Heart left ventricle (tissue), 16 donors: ENCODE data around the gene ZDHHC14. TPM values are rescaled to one million over a fixed set of nuclear protein-coding genes. Genes with fewer than 3 reads are reported as not detected.
A peak's percentile ranks its signal among the peaks of the same experiment; 100 is the strongest.
"Not testable (repeated sequence)": the region's sequence is repeated elsewhere in the genome, so short reads cannot be mapped to it uniquely, and the experiment has no call there.

Experiments used
- ATAC-seq, 4 donors: fragments of 200-7000 bp; cut with Tn5 transposase; one replicate each; pipeline ENCODE4 v1.9.1; 2020 to 2022; ENCODE audit warnings: moderate library complexity in 4 of 4, mild to moderate bottlenecking in 3 of 4, moderate number of reproducible peaks in 1 of 4
- DNase-seq, 5 donors: peaks; one replicate each; pipeline ENCODE4 v3.0.0-alpha.2; 2020
- H3K27ac ChIP-seq, 12 donors: fragments of 200-600 bp; sonication (generic) in 4 of 12; one replicate each; pipeline versions ENCODE4 v1.5.0 to v1.8.0; 2016 to 2022; ENCODE audit warnings: mild to moderate bottlenecking in 2 of 12
- H3K27me3 ChIP-seq, 9 donors: fragments of 200-600 bp; sonication (generic) in 2 of 9; one replicate each; pipeline versions ENCODE4 v1.5.1 to v1.8.0; 2016 to 2022; ENCODE audit warnings: mild to moderate bottlenecking in 3 of 9
- H3K36me3 ChIP-seq, 9 donors: fragments of 200-600 bp; sonication (generic) in 2 of 9; one replicate each; pipeline versions ENCODE4 v1.5.0 to v1.8.0; 2018 to 2022; ENCODE audit warnings: mild to moderate bottlenecking in 2 of 9
- H3K4me1 ChIP-seq, 12 donors: fragments of 200-600 bp; sonication (generic) in 4 of 12; one replicate each; pipeline versions ENCODE4 v1.5.0 to v1.8.0; 2016 to 2022; ENCODE audit warnings: mild to moderate bottlenecking in 3 of 12
- H3K4me3 ChIP-seq, 12 donors: fragments of 200-600 bp; sonication (generic) in 4 of 12; one replicate each; pipeline versions ENCODE4 v1.5.0 to v1.8.0; 2017 to 2022; ENCODE audit warnings: mild to moderate bottlenecking in 9 of 12, moderate library complexity in 4 of 12
- H3K9me3 ChIP-seq, 12 donors: fragments of 200-600 bp; sonication (generic) in 4 of 12; one replicate each; pipeline versions ENCODE4 v1.5.0 to v1.8.0; 2016 to 2022; ENCODE audit warnings: mild to moderate bottlenecking in 1 of 12
- POLR2A ChIP-seq, 2 donors: fragments of 450-650 bp; IDR thresholded peaks; one replicate each; pipeline ENCODE4 v1.6.1; 2017; ENCODE audit warnings: antibody characterized with exemption in 2 of 2, mild to moderate bottlenecking in 2 of 2, moderate library complexity in 2 of 2
- WGBS, 4 donors: extraction: QIAGEN DNeasy Blood & Tissue Kit in 2 of 4; methylation state at CpG; one replicate each; pipeline versions ENCODE4 v1.1.5 to v1.1.7; 2013 to 2018; 5-methylcytosine and 5-hydroxymethylcytosine counted together
- intact Hi-C, 10 donors: fragments of 100-400 bp; cut with DNase I; formaldehyde crosslinking; loops; one replicate each; pipeline versions ENCODE4 v1.11.1 to v1.14.2; 2022
- polyA plus RNA-seq, 2 donors: library from polyadenylated mRNA; stranded (reverse); fragments of 200-250 nt; gene quantifications; one replicate each; pipeline ENCODE4 v1.2.3, GENCODE V29; 2013
- total RNA-seq, 9 donors: library from RNA; depleted of rRNA in 2 of 9; stranded (reverse); fragments of >200 nt in 2 of 9; fragmentation: NEBNext Ultra II Directional in 3 of 9; extraction: Animal tissue kit (Norgen Biotek cat#: 25700) in 3 of 9; gene quantifications; one replicate each; pipeline versions ENCODE4 v1.1.0 to v1.2.4, GENCODE V29; 2016 to 2023
- TF ChIP-seq, protein P1 (sequence below), 12 donors: fragments of 200-600 bp; sonication (generic) in 4 of 12; IDR thresholded peaks; one replicate each; pipeline versions ENCODE4 v1.5.0 to v1.8.0; 2018 to 2022; ENCODE audit warnings: antibody characterized with exemption in 12 of 12, mild to moderate bottlenecking in 5 of 12
- donor health status: ischemic (EF 13 %, LVEDD 7.1; RV severe dilation, severe dysfunction).
- donor health status: healthy with polysubstance abuse.
- donor health status: DM: no; HTN: yes; CAD: no.
- donor health status: DM: no; HTN: no; CAD: no.
- donor health status: ischemic (EF 25% LVEDD 6.9; RV normal size, moderate dysfunction).
- donor health status: ischemic (EF 25% LVEDD 5.7; RV mildly dilated, moderate dysfunction).
- donor health status: healthy.
- donor health status: DM: yes; HTN: yes; CAD: no.
- donor health status: ischemic (EF 35%, LVEDD 5.7; RV mildly dilated, moderate dysfunction).
- donor health status: nonischemic (EF 11% LVEDD 7.7; RV severe dilation, severe dysfunction).
- donor health status: DM: yes; HTN: yes; CAD: no.
- donor health status: PGD.
- donor health status: ischemic (EF 29% LVEDD 5.4; RV normal size, mild dysfunction).
- donor health status: nonischemic (EF 23%, LVEDD 6.1; RV moderate dilation, normal function).

The ZDHHC14 gene
- total and polyA plus RNA-seq, 11 donors, result 7.0 to 25.8 (median 15.4) TPM

DNA sequence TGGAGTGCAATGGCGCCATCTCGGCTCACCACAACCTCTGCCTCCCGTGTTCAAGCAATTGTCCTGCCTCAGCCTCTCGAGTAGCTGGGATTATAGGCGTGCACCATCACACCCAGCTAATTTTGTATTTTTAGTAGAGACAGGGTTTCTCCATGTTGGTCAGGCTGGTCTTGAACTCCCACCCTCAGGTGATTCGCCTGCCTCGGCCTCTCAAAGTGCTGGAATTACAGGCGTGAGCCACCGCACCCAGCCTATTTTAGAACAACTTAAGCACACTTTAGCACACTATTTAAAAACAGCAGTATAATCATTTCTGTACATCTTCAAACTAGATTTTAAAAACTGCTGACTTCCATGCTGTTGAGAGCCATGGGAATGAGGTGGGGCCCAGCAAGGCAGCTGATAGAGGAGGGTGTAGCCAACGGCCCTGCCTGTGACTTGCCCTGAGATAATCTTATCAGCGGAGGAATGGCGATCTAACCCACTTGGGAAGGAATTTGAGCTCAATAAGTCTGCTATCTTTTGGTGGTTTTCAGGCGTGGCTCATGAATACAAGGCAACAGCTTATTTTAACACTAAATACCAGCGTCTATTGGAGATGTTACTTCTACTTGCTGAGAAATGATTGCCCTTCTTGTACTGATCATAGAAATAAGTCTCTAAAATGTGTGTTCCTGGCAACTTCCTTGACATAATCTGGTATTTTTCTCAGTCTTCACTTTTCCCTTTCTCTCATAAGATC lies 12.1 kb downstream of the ZDHHC14 start:
- no peak for TF ChIP-seq POLR2A (IDR thresholded peaks at IDR 0.05)
- TF ChIP-seq, protein P1, sequence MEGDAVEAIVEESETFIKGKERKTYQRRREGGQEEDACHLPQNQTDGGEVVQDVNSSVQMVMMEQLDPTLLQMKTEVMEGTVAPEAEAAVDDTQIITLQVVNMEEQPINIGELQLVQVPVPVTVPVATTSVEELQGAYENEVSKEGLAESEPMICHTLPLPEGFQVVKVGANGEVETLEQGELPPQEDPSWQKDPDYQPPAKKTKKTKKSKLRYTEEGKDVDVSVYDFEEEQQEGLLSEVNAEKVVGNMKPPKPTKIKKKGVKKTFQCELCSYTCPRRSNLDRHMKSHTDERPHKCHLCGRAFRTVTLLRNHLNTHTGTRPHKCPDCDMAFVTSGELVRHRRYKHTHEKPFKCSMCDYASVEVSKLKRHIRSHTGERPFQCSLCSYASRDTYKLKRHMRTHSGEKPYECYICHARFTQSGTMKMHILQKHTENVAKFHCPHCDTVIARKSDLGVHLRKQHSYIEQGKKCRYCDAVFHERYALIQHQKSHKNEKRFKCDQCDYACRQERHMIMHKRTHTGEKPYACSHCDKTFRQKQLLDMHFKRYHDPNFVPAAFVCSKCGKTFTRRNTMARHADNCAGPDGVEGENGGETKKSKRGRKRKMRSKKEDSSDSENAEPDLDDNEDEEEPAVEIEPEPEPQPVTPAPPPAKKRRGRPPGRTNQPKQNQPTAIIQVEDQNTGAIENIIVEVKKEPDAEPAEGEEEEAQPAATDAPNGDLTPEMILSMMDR (IDR thresholded peaks at IDR 0.05), result no peak
- Histone ChIP-seq H3K4me3 (no peak overlapping the region), H3K4me1 (peaks cover 0 to 30% (median 16%) of the 10 kb centered on the region in 12 donors), H3K27ac (peak overlapping the region in 1 of 12 donors; percentile 33), H3K9me3 (peaks cover 0 to 23% (median 15%) of the 10 kb centered on the region in 12 donors), H3K36me3 (no peaks in the 10 kb centered on the region), H3K27me3 (no peaks in the 10 kb centered on the region)
- DNase-seq, result no peak
- peak in 3 of 4 donors; percentile 26 to 68 (median 33) for ATAC-seq
- 71 to 75% (median 73%) methylated on average over 14 of the region's 14 CpGs for WGBS, 4 donors
- intact Hi-C loops, result no loop called here

DNA sequence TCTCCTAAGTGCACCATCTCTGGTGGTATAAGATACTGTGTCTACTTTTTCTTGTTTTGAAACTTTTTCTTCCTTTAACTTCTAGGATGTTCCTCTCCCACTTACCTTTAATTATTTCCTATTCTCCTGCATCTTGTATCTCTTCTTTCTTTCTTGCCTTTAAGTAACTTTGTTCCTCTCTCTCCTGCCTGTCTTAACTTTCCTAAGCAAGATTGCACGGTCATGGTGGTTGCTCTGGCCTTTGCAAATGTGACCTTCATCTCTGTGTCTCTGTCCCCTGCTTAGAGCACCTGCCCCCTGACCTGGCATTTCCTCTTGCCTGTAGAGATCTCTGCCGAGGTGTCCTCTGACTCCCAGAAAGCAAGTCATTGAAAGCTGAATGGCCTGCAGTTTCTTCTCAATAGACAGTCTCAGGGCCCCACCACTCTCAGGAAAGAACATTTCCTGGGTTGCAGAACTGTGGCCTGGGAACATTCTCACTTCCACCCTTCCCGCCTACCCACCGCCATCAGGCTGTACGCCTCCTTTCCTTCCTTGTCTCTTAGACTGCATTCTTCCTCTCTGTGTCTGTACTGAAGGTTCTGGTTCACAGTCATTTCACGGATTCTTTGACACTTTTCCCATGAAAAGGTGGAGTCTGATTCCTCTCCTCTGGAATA lies 12.8 kb downstream of the ZDHHC14 start:
- Histone ChIP-seq H3K27ac (no peak overlapping the region), H3K36me3 (peaks cover 0 to under 1% (median 0%) of the 10 kb centered on the region in 9 donors), H3K27me3 (no peaks in the 10 kb centered on the region), H3K4me3 (no peak overlapping the region), H3K9me3 (peaks cover 0 to 23% (median 15%) of the 10 kb centered on the region in 12 donors), H3K4me1 (peaks cover 0 to 30% (median 16%) of the 10 kb centered on the region in 12 donors)
- TF ChIP-seq, protein P1 (IDR thresholded peaks at IDR 0.05), result no peak
- TF ChIP-seq POLR2A (IDR thresholded peaks at IDR 0.05), result no peak
- ATAC-seq (peak in 1 of 4 donors; percentile 56), DNase-seq (no peak)
- WGBS, 4 donors, result 57 to 69% (median 62%) methylated on average over 6 of the region's 6 CpGs
- intact Hi-C loops, result no loop called here

DNA sequence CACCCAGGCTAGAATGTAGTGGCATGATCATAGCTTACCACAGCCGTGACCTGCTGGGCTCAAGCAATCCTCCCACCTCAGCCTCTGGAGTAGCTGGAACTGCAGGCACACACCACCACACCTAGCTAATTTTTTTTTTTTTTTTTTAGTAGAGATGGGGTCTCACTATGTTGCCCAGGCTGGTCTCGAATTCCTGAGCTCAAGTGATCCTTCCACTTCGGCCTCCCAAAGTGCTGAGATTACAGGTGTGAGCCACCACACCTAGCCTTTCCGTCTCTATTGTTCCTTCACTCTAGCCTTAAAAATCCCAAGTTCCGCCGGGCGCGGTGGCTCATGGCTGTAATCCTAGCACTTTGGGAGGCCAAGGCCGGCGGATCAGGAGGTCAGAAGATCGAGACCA lies 14.2 kb downstream of the ZDHHC14 start:
- ATAC-seq, H3K27me3 ChIP-seq, H3K27ac ChIP-seq, H3K36me3 ChIP-seq, DNase-seq, H3K4me3 ChIP-seq, intact Hi-C loops: not testable (repeated sequence)
- Histone ChIP-seq H3K4me1 (peaks cover 0 to 30% (median 16%) of the 10 kb centered on the region in 12 donors), H3K9me3 (peaks cover 0 to 15% (median 10%) of the 10 kb centered on the region in 12 donors)
- WGBS, 4 donors, result 96 to 97% (median 97%) methylated on average over 11 of the region's 11 CpGs

DNA sequence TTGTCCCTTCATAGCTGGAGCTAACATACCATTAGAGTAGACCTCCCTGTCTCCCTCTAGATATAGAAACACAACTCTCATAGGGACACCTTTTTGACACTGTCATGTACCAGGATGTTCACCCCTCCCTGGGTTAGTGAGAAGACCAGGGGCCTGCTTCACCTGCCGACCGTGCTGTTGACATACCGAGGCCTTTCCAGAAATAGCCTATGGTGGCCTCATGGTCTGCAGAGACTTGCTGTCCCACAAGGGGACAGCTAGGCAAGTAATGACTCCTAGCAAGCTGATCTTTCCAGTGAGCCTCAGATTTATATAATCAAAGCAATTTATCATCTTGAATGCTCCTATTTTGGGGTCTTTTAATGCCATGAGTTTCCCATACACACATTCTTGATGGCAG lies 15.0 kb downstream of the ZDHHC14 start:
- H3K27me3 ChIP-seq, result no peaks in the 10 kb centered on the region
- intact Hi-C loops, result no loop called here
- TF ChIP-seq, protein P1 (IDR thresholded peaks at IDR 0.05), result no peak
- no peak for TF ChIP-seq POLR2A (IDR thresholded peaks at IDR 0.05)
- H3K36me3 ChIP-seq, result peaks cover 0 to 6% (median 0%) of the 10 kb centered on the region in 9 donors
- ATAC-seq, result peak in 3 of 4 donors; percentile 36 to 46 (median 44)
- no peak overlapping the region for H3K4me3 ChIP-seq
- peaks cover 0 to 30% (median 16%) of the 10 kb centered on the region in 12 donors for H3K4me1 ChIP-seq
- WGBS, 4 donors, result 48 to 57% (median 51%) methylated on average over 3 of the region's 3 CpGs
- H3K27ac ChIP-seq, result no peak overlapping the region
- DNase-seq, result no peak
- peaks cover 0 to 6% (median 2%) of the 10 kb centered on the region in 12 donors for H3K9me3 ChIP-seq
